Left ventricle myocardium inferior (tissue), 1 donor: ENCODE measurements around the gene PAN3. TPM values are rescaled to one million over a fixed set of nuclear protein-coding genes. Genes with fewer than 3 reads are reported as not detected.

Experiments
- DNase-seq: peaks from one replicate; pipeline ENCODE4 v3.0.0-alpha.2; 2020
- H3K27ac ChIP-seq: fragments of 200-600 bp; replicated peaks from 2 replicates; pipeline ENCODE4 v1.8.0; 2021
- H3K27me3 ChIP-seq: fragments of 200-600 bp; 2 replicates; pipeline ENCODE4 v1.8.0; 2021; ENCODE audit warnings: low read depth
- H3K36me3 ChIP-seq: fragments of 200-600 bp; 2 replicates; pipeline ENCODE4 v1.8.0; 2021
- H3K4me1 ChIP-seq: fragments of 200-600 bp; 2 replicates; pipeline ENCODE4 v1.8.0; 2021
- H3K4me3 ChIP-seq: fragments of 200-600 bp; 2 replicates; pipeline ENCODE4 v1.8.0; 2021; ENCODE audit warnings: mild to moderate bottlenecking, moderate library complexity
- H3K9me3 ChIP-seq: fragments of 200-600 bp; replicated peaks from 2 replicates; pipeline ENCODE4 v1.8.0; 2021
- intact Hi-C: fragments of 100-400 bp; cut with micrococcal nuclease; formaldehyde crosslinking; loops from one replicate; pipeline ENCODE4 v1.11.0; 2022
- total RNA-seq: library from RNA; stranded (reverse); fragmentation: NEBNext Ultra II Directional; extraction: Animal tissue kit (Norgen Biotek cat#: 25700); gene quantifications from one replicate; pipeline ENCODE4 v1.2.1, GENCODE V29; 2021
- TF ChIP-seq, protein P1 (sequence below): fragments of 200-600 bp; IDR thresholded peaks from 2 replicates; pipeline ENCODE4 v1.8.0; 2021; ENCODE audit warnings: antibody characterized with exemption, mild to moderate bottlenecking, borderline replicate concordance
- donor health status: DM: no; HTN: yes; CAD: no; lungs with severe emphysema.

Gene PAN3
- total RNA-seq, 1 donor from 2014 or later, result 9.6 TPM

DNA sequence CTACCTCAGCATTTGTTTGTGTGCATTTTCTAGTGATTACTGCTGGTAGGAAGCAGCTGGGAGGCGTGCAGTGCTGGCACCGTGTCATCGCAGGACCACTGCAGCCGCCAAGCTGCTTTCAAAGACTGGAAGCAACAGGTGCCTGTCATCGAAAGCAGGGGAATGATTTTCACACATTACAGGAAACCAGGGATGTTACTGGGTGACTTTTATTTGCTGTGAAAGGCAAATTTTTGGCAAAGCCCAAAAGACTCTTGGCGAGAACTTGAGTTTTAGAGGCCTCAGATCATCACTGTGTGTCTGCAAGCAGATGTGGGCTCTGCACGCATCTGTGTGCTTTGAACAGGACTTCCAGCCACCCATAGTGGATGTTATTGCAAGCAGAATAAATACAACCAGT lies 180.2 kb downstream of the PAN3 start:
- peaks cover 4% of the 10 kb centered on the region for H3K36me3 ChIP-seq
- no peaks in the 10 kb centered on the region for H3K27me3 ChIP-seq
- TF ChIP-seq, protein P1, sequence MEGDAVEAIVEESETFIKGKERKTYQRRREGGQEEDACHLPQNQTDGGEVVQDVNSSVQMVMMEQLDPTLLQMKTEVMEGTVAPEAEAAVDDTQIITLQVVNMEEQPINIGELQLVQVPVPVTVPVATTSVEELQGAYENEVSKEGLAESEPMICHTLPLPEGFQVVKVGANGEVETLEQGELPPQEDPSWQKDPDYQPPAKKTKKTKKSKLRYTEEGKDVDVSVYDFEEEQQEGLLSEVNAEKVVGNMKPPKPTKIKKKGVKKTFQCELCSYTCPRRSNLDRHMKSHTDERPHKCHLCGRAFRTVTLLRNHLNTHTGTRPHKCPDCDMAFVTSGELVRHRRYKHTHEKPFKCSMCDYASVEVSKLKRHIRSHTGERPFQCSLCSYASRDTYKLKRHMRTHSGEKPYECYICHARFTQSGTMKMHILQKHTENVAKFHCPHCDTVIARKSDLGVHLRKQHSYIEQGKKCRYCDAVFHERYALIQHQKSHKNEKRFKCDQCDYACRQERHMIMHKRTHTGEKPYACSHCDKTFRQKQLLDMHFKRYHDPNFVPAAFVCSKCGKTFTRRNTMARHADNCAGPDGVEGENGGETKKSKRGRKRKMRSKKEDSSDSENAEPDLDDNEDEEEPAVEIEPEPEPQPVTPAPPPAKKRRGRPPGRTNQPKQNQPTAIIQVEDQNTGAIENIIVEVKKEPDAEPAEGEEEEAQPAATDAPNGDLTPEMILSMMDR, result no peak
- intact Hi-C loops, result no loop called here
- peaks cover 70% of the 10 kb centered on the region for H3K4me1 ChIP-seq
- no peaks in the 10 kb centered on the region for H3K9me3 ChIP-seq
- DNase-seq, result no peak
- H3K4me3 ChIP-seq, result no peak overlapping the region
- peak overlapping the region; percentile 8 for H3K27ac ChIP-seq

DNA sequence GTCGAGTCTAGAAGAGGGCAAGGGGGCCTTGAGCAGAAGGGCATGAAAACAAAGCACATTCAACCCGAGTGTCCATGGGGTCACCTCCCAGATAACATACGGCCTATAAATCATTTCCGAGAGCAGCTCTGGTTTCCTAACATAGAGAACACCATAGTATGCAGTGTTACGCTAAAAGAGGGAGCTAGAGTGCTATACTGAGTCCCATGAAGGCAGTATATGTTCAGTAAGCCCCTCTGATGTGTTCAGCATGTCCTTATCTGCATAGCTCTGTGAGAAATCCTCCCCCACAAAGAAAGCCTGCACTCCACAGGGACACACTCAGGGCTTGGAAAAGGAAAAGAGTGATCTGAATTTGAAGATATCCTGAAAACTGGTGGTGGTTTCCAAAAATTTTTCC lies 181.2 kb downstream of the PAN3 start:
- H3K9me3 ChIP-seq, result no peaks in the 10 kb centered on the region
- DNase-seq, result no peak
- no peak overlapping the region for H3K27ac ChIP-seq
- peaks cover 4% of the 10 kb centered on the region for H3K36me3 ChIP-seq
- intact Hi-C loops, result no loop called here
- H3K27me3 ChIP-seq, result no peaks in the 10 kb centered on the region
- H3K4me3 ChIP-seq, result no peak overlapping the region
- TF ChIP-seq, protein P1, result no peak
- peaks cover 80% of the 10 kb centered on the region for H3K4me1 ChIP-seq

DNA sequence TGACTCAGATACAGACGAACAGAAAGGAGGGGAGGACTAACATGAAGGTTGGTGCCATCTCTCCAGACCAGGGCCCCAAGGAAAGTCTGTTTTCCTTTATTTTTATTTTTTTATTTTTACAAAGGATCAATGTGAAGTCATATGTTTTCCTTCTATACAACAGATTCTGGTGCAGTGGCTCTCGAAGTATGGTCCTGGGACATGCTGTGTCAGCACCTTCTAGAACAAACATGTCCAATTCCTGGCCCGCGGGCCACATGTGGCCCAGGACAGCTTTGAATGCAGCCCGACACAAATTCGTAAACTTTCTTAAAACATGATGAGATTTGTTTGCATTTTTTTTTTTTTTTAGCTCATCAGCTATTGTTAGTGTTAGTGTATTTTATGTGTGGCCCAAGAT lies 181.9 kb downstream of the PAN3 start:
- Histone ChIP-seq H3K36me3 (peaks cover 4% of the 10 kb centered on the region), H3K27ac (no peak overlapping the region), H3K9me3 (no peaks in the 10 kb centered on the region), H3K27me3 (no peaks in the 10 kb centered on the region), H3K4me1 (peaks cover 85% of the 10 kb centered on the region), H3K4me3 (no peak overlapping the region)
- intact Hi-C loops, result loop anchor here (5.0 kb wide), 1 partner anchor 317 kb away; no protein-coding TSS in a partner anchor
- TF ChIP-seq, protein P1, result no peak
- DNase-seq, result no peak

DNA sequence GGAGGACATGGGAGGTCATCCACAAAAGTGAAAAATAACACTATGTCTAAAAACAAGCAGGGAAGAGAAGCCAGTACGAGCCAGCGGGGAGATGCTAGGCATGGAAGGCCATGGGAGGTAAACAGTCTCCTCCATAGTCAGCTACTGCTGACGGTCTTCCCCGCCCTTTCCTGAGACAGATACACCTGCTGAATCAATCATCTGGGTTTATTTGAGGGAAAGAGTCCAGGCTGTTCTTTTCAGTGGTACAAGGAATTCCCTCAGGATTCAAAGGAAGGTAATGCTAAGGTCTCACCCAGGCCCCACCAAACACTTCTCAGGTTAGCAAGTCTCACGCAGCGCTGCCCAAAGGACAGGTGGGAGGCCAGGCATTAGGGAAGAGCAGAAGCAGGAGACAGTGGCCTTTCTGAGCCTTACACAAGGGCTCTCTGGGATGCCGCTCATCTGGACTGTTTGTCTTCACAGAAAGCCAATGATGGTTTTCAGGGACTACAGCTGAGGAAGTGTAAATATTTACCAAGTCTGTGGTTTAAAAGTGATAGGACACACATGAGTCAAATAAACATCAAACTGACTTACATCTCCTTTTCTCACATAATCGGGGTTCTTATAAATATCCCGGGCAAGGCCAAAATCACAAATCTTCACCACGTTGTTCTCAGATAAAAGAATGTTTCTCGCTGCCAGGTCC lies 182.7 kb downstream of the PAN3 start:
- no peak for DNase-seq
- H3K27ac ChIP-seq, result peak overlapping the region; percentile 54
- peaks cover 4% of the 10 kb centered on the region for H3K36me3 ChIP-seq
- no peak overlapping the region for H3K4me3 ChIP-seq
- no peaks in the 10 kb centered on the region for H3K27me3 ChIP-seq
- no peaks in the 10 kb centered on the region for H3K9me3 ChIP-seq
- peaks cover 89% of the 10 kb centered on the region for H3K4me1 ChIP-seq
- TF ChIP-seq, protein P1, result no peak
- intact Hi-C loops, result loop anchor here (5.0 kb wide), 1 partner anchor 316 kb away; no protein-coding TSS in a partner anchor

DNA sequence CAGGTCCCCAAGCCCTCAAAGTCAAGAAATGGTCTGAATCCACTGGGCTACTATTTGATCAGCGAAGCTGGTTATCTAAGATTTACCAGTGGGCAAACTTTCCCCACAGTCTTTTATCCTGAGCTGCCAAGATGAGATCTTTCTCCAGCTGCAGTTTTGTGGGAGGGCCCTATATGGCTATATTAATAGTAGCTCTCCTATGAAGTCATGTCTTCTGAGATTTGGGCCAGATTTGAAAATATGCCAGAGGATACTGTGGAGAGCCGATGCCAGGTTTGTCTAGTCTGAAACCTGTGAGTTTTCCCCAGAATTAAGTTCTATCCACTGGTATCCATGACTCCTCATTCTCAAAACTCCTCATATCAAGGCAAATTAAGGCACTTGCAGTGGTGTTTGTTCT lies 183.4 kb downstream of the PAN3 start:
- H3K27ac ChIP-seq, result peak overlapping the region; percentile 54
- no peak for DNase-seq
- peaks cover 4% of the 10 kb centered on the region for H3K36me3 ChIP-seq
- TF ChIP-seq, protein P1, result no peak
- no peaks in the 10 kb centered on the region for H3K9me3 ChIP-seq
- peaks cover 82% of the 10 kb centered on the region for H3K4me1 ChIP-seq
- intact Hi-C loops, result loop anchor here (5.0 kb wide), 1 partner anchor 316 kb away; no protein-coding TSS in a partner anchor
- H3K4me3 ChIP-seq, result no peak overlapping the region
- no peaks in the 10 kb centered on the region for H3K27me3 ChIP-seq
